Activated CD8-positive, alpha-beta memory T cell treated with anti-CD3 and anti-CD28 coated beads for 48 hours (primary cell): ENCODE results near the gene ELAVL2.
"Not testable (repeated sequence)": the region's sequence is repeated elsewhere in the genome, so short reads cannot be mapped to it uniquely, and the experiment has no call there.

ENCODE experiments used
- DNase-seq, 3 experiments: peaks; one replicate each; pipeline ENCODE4 v3.0.0-alpha.2; 2020; ENCODE audit warnings: low read depth in 2 of 3, low spot score in 2 of 3

The ELAVL2 gene

DNA sequence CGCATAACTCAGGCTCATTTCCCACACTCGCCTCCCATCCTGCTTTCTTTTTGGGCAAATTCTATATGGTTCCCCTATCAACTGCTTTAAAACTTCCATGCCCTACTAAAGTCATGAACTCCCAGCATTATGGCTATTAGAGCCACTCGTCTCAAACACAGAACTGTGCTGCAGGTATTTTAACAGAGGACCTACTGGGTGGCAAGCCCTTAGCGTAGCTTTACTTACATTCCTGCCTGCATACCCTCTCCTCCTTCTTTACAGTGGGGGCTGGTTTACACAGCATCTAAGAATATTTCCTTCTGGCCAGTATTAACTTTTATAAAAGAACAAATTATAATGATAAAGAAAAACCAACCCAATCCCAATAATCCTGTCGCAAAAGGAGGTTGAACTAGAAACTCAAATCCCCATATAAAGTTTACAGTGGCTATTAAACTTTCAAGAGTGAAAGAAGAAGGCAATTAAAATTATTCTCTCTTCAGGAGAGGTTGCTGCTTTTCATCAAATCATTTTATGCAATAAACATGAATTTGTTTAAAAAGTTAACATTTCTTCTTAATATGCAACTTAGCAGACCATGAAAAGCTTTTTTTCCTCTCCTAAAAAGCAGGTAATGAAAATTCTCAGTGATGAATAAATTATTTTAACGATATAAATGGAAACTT, 100.6 kb downstream of the ELAVL2 start:
- DNase-seq = no peak

DNA sequence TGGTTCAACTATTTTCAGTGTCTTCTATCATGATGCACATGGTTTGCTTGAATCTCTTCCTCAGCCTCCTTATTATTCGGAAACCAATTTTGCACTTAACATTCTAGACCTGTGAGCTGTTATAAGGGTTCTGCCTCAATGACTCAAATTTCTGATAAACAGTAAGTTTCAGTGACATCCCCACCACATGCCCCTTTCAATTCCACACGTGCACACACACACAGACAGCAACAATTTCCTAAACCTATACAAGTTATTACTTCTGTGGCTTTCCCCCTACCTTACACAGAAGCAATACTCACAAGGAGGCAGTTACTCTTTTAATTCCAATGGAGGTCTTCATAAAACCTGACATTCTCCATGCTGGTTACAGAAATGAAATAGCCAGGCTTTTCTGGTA, 102.4 kb downstream of the ELAVL2 start:
- no peak for DNase-seq

DNA sequence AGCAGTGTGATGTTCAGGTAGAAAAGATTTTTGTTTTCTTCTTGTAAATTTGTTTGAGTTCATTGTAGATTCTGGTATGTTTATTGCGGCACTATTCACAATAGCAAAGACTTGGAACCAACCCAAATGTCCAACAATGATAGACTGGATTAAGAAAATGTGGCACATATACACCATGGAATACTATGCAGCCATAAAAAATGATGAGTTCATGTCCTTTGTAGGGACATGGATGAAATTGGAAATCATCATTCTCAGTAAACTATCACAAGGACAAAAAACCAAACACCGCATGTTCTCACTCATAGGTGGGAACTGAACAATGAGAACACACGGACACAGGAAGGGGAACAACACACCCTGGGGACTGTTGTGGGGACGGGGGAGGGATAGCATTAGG, 103.0 kb downstream of the ELAVL2 start:
- not testable (repeated sequence) for DNase-seq

DNA sequence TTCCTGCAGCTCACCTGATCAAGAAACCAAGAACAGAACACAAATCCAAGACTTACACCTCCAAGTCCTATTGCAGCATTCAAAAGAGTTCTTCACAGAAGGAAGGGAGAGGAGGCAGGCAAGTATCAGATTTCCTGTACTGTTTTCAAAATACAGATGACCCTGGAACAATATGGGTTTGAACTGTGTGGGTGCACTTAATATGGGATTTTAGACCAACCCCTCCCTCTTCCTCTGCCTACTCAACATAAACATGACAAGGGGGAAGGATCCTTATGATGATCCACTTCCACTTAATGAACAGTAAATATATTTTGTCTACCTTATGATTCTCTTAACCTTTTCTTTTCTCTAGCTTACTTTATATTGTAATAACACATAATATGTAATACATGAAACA, 104.6 kb downstream of the ELAVL2 start:
- DNase-seq = no peak

DNA sequence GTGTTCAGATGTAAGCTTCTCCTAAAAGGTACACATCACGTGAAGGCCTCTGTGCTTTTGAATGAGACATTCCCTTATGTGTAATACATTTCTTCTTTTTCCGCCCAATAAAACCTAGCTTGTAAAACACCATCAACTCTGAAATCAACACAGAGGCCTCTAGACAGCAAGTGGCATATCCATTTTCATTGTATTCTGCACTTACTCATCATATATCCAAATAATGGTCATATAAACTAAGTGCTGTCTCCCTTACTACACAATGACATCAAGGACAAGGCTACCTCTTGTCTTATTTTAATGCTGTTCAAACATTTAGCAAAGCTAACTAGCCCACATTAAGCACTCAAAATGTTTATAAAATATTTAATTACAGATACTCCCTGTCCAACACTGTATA, 108.5 kb downstream of the ELAVL2 start:
- no peak for DNase-seq

DNA sequence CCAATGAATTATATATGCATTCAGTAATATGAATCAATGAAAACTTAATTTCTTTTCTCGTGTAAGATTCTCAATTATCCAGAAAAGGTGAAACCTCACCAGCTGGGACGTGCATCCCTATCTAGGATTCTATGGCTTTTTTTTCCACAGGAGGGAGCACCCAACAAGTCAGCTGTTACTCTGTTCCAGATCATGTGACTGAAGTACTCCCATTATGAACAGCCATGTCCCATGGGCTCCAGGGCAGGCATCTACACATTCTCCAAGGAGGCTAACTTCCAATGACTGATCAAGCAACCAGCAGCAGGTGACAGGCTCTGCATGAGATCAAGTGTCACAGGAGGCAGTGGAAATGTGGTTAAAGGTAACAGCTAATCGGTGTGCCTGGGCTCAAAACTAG, 118.8 kb downstream of the ELAVL2 start:
- no peak for DNase-seq

DNA sequence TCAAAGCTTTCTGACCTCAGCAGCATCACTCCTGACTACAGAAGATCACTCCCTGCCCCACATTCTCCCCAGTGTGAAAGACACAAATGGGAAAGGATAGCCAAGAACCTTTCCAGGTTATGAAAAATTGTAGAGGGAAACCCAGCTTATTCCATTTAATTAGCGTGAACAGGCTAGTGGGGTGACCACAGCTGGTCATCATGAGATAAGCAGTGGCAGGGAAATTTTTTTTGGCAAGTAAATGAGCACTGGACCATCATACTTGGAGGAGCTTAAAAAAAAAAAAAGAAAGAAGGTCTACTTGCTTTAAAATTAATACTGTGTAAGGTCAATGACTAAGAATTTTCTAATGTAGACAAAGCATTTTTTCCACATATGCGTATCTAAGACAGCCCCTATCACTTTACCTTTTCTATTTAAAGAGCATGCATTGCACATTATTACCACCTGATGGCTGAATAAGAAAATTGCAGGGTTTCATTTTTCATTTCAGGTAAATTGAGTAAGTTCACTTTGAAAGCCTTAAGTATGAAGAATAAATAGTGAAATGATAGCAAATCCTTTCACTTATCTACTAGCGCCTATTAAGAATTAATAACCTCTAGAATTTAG, 123.6 kb downstream of the ELAVL2 start:
- DNase-seq = no peak

DNA sequence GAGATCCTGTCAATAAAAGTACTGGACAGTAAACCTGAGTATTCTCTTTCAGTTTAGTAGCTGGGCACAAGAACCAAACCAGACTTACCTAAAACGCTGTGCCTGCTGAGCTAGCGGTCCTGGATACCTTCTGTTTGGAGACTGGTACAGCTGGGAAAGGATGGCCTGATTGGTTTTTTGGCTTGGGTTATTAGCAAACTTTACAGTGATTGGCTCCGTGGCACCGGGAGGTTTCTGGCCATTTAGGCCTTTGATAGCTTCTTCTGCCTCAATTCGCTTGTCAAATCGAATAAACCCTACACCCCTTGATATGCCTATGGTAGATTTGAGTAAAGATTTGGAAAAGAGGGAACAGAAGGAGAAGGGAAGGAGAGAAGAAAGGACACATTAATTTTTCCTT, 124.7 kb downstream of the ELAVL2 start:
- DNase-seq = no peak

DNA sequence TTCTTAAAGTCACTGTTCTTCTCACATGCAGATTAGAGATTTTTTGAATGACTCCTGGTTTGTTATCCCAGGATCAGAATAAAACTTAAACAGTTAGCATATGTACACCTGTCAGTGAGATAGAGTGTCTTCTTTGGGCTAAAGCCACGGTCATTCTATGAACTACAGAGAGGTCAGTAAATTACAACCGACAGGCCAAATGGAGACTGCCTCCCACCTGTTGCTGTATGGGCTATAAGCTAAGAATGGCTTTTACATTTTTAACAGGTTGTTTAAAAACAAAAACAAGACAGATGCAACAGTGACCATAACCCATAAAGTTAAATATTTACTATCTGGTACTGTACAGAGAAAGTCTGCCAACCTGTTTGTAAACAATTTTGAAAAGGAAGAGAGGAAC, 125.7 kb downstream of the ELAVL2 start:
- DNase-seq = no peak

DNA sequence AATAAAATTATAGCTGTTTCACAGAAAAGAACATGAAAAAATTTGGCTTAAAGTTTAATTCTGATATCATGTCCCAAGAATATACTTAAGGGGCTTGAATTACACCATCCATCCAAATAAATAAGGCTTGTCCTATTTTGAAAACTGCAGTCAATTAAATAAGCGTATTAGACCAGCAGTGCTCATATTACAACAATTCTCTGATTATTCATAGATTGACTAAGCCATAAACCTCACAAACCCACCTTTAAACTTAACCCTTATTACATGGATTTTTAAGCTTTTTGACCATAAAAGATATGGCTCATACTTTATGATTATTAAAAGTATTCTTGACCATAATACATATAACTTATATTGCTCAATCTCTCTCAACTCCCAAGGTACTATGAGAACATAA, 127.9 kb downstream of the ELAVL2 start:
- DNase-seq = no peak

DNA sequence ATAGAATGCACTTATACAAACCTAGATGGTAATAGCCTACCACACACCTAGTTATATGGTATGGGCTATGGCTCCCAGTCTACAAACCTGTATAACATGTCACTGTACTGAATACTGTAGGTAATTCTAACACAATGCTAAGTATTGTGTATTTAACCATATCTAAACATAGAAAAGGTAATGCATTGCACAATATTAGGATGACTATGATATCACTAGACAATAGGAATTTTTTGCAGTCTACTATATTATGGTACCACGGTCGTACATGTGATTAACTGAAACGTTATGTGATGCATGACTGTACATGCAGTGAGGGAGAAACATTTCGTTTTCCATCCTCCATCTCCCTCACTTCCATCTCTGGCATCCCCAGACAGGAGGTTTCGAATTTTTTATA, 130.5 kb downstream of the ELAVL2 start:
- no peak for DNase-seq

DNA sequence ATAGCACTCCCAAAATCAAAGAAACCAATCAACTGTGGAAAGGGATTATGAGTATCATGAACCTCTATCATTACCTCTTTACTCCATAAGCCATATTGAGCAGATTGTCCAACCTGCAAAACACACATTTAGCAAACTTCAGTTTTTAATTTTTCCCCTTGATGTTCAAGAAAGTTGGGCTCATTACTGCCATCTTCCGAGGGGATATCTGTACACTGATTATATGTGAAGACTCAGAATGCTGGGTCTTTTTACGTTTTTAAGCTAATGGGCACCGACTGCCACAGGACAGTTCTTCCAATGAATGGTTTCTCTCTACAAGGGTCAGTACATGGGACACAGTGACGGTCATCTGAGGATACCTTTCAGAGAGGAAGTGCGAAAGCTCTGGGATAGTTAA, 132.7 kb downstream of the ELAVL2 start:
- DNase-seq = no peak

DNA sequence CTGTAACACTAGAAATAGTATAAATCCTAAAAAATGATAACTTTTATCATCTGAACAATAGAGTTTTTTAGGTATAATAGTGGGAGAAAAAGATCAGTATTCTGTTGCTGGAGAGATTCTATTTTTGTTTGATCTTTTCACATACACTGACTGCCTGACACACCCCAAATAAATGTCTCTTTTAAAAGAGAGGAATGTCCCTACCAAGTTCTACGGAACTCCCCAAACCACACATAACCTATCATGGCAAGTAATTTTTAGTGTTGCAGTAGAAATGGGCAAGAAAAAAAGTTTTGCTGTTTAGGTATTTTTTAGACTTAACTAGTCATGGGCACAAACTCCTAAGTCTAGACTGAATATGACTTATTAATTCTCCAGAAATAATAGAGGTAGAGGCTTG, 139.1 kb downstream of the ELAVL2 start:
- no peak for DNase-seq

DNA sequence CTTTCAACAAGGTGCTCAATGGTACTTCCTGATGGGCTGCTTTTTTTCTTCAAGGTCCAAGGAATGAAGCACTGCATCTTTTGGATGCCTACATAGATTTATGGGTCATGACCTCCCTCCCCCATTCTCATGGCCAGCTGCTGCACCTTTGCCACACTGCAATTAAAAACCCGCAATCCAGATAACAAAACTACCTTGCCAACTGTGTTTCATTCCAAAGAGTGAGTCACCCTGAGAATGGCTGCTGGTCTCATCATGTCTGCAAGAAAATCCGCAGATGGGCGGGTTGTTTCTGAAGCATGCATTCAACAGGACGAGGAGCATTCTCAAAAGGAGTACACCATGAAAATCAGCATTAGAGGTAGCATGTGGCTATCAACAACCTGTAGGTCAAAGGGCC, 139.8 kb downstream of the ELAVL2 start:
- DNase-seq = no peak

DNA sequence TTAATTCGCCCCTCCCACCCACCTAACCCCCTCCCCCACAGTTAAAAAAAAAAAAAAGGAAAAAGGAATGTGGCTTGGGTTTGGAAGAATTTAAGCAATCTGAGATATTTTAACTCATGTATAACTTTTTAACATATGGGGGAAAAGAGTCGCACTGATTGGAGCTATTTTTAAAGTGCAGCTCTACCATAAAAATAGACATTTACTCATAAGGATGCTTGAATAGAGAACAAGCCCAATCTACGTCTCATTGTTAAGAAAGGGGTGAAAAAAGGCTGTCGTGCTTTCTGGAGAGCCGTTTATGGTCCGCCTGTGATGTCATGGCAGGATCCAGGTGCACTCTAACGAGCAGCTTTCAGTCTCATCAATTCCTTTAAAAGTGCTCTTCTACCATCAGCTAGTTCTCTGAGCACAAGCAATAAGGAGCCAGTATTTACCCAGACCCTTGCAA, 142.4 kb downstream of the ELAVL2 start:
- no peak for DNase-seq

DNA sequence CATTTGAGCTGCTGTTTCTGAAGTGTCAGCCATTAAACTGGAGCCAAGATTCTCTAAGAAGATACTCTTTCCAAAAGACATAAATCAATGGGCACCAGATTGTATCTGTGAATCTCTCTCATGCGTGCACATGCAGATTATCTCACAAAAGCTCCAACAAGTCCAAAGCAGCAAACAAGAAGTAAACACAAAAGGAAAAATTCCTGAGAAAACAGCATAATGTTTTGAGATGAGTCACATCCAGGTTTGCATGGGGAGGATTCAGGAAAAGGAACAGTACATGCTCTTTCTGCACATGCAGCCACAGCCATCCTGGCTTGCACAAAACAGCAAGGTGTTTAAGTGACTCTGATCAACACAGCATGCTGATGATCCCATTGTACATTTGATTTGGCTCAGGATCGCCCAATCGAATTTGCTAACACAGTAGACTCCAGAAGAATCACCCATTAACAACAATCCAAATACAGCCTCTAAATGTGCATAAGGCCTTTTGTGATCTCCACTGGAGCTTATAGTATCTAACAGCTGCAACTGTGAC, 143.1 kb downstream of the ELAVL2 start:
- DNase-seq = no peak

DNA sequence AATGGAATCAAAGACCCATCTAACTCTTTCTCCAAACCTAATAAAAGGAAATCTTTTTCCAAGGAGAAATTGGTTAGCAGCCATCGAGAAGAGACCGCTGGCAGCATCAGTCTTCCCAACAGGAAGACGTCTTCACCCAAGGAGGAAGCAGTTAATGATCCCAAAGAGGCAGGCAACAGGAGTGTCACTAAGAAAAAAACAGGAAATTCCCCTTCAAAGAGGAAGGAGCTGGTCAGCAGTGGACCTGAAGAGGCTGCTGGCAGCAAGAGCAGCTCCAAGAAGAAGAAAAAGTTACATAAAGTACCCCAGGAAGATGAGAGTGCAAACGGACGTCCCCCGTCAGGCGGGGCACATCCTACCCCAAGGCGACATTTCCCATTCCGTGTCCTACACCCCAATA, 143.7 kb downstream of the ELAVL2 start:
- DNase-seq = no peak

DNA sequence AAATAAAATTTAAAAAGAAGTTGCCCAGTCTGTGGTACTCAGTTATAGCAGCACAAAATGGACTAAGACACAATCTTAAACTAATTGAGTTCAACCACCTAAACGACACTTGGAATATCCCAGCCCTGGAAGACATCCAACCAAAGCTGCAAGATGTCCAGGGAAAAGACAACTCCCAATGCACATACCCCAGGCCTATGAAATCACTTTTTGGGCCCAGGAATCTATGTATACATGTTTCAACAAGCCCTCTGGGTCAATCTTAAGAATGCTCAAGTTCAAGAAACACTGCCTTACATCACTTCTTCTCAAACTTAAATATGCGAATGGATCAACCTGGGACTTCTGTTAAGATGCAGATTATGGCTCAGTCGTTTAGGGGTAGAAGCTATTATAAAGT, 148.6 kb downstream of the ELAVL2 start:
- no peak for DNase-seq

DNA sequence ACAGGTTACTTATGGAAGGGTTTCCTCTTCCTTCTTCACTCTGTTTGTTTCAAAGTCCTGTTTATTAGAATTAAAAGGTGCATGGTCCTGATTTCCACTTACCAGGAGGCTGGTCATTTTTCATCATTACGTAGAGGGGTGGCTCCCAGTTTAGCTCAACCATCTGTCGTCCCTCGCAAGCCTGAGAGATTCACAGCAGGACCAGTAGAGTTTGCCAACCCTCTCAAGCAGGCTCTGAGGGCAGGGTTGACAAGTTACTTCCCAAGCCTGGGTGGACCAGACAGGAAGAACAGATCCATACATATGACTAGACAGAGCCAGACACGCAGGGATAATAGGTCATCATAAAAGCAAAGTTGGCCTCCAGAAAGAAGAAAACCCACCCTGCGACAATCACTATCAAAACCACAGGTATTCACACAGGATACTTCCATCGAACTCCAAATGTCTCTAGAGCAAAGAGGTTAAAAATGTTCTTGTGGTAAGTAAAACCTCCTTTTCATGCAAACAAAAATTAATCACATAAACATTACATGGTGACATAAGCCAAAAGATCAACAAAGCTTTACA, 151.9 kb downstream of the ELAVL2 start:
- no peak for DNase-seq

DNA sequence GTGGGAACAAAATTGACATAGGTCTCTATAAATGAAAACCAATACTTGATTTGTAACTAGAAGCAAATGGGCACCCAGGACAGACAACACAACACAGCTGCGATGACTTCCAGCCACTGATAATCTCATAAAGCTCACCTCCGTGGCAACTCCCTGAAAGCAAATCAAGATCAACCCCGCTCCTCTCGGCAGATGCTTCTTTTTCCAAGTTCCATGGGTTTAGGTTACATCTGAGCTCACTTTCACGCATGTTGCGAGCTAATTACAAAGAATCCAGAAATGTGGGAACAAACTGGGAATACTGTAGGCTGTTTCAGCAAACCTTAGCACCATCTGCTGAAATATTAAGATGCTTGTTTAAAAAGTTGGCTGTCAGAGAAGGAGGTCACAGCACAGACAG, 153.9 kb downstream of the ELAVL2 start:
- no peak for DNase-seq

DNA sequence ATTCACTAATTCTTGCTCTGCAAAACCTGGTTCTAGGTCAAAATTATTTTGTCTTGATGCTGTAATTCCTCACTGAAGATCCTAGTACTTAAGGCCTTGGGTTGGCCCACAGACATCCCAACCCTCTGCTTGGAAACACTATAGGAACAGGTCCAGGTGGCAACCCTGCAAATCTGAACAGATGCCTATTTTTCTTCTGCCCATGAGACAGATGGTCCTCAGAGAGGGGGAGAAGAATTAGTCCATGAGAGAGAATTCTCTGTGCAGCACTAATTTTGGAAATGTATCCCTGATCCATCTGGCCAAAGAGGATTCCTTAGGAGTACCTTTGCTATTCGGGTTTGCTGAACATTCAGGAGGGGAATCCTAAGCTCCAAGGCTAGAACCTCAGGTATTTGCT, 156.3 kb downstream of the ELAVL2 start:
- no peak for DNase-seq

DNA sequence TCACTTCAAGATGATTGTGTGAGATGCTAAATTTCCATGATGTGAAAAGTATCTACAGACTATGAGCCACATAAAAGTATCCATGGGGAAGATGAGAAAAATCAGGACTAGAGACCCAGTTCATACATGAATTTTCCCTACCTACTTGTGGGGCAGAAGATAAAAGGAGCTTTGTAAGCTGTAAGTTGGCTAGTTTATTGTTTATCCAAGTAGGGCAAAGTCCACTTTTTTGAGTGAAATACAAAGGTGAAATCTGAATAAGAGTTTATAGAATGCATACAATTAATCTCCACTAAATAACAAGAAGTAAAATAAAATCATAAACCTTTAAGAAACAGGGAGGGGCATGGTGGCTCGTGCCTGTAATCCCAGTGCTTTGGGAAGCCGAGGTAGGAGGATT, 160.4 kb downstream of the ELAVL2 start:
- DNase-seq = no peak

DNA sequence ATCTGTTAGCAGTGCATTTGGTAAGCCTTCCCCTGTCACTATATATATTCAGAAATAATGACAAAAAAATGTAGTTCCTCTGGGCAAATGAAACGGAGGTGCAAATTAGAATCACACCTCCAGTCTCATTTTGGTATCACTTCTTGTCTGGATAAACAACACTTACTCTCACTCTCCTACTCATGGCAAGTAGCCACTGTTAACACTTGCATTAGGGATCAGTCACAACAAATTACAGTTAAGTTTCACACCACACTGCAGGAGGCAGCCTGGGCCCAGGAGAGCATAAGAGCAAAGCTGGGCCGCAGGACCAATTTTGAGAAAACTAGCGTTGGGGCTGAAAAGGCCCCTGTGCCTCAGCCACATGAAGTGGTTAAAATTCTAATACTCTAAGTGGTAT, 161.0 kb downstream of the ELAVL2 start:
- DNase-seq = no peak
